GM18511 (cell line): Measurements from ENCODE around the gene ECEL1.

Source experiments
- ATAC-seq: cut with Tn5 transposase; IDR thresholded peaks from one replicate; pipeline ENCODE4 v1.9.1; 2021; ENCODE audit warnings: mild to moderate bottlenecking, moderate library complexity; ENCODE audit not compliant: unreplicated experiment

The ECEL1 gene

DNA sequence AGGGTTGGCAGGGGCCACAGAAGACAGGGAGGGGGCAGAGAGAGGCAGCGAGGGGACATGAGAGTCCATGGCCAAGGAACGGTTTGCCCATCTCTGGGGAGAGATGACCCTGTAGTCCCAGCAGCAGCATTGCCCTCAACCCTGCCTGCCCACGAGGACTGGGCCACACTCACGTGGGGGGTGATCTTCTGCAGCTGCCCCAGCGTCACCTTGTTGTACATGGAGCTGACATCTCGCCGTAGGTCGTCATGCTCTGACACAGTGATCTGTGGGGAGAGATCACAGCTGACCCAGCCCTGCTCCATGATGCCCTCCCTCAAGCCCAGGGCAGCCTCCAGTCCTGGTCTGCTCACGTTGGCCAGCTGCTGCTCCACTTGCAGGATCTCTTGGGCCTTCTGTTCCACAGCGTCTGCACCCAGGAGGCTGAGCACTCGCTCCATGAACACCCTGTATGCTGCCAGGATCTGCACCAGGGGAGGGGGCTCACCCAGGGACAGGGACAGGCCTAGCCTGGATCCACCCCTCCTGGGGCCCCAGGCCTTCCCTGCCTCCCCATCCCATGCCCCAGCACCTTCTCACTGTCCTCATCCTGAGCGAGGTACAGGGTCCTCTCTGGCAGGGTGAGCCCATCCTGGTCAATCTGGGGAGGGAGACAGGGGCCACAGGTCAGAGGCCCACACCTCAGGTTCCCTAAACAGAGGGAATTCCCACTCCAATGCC is 2.8 kb downstream of the ECEL1 start:
- ATAC-seq, result no peak

DNA sequence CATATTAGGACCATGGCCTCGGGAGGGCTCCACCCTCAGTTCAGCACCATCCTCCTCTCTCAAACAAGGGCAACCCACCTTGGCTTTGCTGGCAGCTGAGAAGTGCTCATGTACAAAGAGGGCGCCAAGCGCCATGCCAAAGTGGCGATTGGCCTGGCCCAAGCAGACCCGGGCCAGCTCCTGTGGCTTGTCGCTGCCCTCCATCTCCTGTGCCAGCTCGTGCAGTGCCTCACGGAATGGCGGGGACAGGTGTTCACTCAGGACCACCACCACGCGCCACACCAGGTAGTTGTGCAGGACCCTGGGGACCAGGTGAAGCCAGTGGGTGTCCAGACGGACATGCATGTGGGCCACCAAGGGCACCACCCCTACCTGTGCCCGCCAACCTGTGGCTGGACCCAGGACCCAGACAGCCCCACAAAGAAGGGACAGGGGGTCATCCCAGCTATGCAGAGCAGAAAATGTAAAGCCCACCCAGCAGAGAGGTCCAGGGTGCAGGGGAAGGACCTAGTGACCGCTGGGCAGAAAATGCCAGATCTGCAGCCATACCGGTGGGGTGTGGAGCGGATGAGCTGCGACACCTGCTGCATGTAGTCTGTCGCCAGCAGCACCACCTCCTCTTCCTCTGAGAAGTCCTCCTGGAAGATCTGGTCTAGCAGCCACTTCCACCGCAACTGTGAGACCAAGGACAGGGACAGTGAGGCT is 3.6 kb downstream of the ECEL1 start:
- ATAC-seq, result no peak

DNA sequence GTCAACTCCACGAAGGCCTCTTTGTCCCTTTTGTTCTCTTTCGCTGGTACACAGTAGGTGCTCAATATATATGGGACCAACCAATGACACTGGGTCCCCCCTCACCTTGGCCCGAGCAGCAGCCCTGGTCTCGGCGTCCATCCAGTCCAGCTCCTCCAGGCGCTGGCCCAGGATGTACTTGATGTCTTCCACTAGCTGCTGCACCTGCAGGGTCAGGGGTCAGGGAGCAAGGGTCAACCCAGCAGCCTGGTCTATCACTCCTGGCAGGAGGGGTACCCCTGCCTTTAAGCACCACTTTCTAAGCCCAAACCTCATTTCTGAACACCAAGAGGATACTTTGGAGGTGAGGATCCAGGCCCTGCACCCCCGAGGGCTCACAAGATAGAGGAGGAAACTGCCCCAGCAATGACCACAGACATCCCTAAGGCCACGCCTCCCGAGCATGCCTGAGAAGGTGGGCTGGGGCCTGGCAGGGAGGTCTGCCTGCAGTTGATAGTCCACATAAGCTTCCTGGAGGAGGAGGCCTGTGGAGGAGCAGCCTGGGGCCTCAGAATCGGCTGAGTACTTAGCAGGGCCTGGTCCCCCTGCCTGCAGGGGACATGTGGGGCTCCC is 4.2 kb downstream of the ECEL1 start:
- no peak for ATAC-seq

DNA sequence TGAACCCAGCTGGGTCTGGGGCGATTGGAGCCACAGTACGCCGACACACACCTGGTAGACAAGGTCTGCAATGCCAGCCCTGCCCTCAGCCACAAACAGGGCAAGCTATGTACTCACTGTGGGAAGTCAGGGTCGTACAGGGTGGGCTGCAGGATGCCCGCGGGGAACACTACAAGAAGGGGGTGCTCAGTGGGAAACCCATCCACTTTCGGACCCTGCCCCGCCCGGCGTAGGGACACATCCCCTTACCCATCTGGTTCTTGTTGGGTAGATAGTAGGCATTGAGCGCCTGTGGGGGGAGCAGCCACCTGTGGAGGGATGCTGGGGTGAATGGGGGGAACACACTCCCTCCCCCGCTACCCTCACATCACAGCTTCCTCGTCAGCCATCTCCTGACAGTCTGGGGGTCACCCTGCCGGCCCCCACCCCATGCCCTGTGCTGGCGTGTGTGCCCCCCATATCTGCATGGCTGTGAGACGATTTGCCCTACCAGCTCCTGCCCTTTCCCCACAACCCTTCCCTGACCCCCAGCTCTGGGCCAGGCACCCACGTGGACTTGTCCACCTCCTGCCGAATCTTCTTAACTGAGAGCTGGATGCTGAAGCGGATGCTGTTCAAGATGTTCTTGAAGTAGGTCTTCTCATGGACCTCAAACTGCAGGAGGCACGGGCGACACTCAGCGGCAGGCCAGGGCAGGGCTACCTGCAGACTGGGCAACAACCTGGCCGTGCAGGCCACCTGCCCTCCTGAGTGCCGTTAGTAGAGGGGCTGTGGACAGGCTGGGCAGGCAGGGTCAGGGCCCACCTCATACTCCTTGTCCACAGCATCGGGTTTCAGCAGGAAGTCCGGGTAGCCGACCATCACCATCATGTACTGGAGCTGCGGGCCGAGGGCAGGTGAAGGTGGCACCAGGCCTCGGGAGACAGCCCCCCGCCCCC is 5.1 kb downstream of the ECEL1 start:
- ATAC-seq, result no peak

DNA sequence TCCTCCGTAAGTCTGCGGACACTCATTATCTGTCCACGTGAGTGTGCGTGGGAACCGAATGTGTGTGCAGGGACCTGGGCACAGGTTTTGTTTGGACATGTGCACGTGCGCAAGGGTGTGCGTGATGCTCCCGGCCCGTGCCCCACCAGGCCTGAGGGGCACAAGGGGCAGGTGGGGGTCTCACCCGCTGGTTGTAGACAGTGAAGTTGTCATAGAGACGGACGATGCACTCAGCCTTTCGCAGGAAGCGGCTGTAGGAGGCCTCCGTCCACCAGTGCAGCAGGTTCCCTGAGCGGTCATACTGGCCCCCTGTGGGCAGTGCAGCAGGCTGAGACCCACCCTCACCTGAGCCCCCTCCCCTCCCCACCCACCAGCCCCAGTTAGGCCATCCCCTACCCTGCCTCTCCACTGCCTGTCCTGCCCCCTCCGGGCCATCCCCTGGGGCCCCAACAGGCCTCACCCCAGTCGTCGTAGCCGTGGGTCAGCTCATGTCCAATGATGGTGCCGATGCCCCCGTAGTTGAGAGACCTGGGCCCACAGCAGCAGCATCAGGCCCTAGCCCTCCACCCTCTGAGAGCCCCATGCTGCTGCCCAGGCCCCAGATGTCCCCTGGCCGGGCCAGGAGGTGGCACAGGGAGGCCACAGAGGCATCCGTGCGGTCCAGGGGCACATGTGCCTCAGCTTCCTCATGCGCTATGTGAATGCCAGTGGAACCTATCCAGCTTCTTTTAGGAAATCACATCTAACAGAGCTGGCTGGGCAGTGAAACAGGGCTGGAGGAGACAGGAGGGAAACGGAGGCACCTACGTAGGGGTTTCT is 6.1 kb downstream of the ECEL1 start:
- no peak for ATAC-seq

DNA sequence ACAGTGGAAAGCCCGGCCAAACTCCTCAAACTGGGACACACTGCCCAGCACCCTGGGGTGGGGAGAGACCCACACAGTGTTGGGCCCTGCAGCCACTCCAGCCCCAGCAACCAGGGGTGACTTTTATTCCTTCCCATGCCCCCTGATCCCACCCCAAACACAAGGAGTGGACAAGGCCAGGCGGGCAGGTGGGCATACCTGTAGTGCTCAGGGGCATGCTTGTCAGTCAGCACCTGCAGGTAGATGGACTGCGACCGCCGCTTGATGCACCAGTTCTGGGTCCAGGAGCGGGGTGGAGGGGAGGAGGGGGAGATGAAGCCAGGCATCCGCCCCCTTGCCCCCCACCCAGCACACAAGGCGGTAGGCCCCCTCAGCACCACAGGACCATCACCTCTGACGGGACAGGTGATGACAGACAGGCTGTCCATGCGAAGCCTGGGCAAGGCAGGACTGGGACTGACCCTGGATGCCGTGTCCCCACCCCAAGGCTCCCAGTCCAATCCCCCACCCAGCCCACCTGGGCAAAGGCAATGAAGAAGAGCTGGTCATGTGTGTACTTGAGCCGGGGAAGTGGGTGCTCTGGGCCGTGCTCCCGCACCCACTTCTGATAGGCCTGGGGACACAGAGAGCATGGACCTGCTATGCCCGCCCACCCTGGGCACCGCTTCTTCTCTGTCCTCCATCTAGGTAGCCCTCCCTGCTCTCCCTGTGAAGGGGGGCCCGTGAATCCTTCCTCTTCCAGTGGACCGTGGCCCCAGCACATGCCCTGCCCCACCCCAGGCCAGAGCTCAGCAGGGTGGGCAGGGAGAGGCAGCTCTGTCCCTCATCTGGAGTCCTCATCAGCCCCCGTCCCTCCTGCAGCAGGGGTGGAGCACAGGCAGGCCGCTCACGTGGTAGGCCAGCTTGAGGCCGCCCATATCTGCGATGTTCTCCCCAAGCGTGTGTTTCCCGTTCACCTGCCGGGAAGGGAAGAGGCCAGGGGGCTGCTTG is 7.1 kb downstream of the ECEL1 start:
- no peak for ATAC-seq

DNA sequence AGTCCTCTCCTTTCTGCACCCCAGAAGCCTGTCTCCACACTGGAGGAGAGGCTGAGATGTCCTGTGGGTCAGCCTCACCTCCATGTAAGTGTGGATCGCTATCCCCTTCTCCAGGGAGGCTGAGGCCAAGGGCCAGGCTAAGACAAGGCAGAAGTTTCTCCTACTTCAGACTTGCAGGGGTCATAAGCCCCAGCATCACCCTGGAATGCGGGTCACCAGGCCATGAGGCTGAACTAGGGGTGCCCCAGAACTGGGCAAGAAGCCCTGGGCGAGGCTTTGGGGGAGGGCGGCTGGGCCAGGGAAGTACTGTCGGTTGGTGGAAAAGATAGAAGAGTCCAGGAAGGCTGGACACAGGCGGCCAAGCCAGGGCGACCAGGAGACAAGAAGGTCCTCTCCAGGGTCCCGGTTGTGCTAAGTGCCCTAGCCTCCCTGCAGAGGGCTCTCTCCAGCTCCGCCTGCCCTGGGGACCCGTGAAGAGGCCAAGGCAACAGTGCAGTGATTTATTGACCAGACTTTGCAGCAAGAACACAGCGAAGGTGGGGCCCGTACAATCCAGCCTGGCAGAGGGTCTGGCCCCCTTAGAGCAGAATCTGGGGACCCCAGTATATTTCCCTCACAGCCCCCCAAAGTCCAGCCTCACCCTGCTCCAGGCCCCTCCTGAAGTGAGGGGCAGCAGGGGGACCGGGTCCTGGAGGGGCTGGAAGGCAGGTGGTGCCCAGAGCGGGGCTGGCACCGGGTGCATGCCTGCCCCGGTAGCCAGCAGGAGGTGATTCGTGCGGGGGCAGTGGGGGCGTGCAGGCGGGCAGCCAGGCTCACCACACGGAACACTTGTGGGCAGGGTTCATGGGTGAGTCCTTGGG is 8.1 kb downstream of the ECEL1 start:
- no peak for ATAC-seq

DNA sequence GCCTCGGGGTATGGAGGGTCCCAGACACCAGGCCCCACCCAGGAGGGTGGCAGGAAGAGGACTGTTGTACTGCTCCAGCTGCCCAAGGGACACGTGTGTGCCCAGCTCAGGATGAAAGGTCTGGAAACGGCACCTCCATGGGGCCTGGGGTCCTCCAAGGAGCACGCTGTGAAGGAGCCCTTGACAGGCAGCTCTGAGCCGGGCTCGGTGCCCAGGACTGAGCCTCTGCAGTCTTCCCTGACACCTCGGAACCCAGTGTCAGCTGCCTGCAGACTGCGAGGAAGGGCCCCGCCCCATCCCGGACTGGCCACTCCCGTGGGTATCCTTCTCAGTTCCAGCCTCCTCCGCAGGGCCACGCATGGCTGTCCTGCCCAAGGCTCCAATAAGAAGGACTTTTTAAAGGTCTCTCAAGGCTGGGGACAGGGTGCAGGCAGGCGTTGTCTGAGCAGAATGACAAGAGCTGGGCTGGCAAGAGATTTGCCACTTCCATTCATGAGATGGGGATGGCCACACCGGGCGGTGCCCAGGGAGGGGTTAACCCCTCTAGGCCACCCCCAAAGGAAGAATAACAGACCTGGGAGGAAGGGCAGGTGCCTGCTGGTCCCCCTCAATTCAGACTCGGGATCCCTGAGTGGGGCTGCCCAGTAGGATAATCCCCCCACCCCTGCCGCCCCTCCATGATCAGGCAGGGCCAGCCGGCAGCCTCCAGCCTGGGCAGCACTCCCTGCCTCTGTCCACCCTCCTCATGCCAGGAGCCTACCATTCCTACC is 8.9 kb downstream of the ECEL1 start:
- no peak for ATAC-seq

DNA sequence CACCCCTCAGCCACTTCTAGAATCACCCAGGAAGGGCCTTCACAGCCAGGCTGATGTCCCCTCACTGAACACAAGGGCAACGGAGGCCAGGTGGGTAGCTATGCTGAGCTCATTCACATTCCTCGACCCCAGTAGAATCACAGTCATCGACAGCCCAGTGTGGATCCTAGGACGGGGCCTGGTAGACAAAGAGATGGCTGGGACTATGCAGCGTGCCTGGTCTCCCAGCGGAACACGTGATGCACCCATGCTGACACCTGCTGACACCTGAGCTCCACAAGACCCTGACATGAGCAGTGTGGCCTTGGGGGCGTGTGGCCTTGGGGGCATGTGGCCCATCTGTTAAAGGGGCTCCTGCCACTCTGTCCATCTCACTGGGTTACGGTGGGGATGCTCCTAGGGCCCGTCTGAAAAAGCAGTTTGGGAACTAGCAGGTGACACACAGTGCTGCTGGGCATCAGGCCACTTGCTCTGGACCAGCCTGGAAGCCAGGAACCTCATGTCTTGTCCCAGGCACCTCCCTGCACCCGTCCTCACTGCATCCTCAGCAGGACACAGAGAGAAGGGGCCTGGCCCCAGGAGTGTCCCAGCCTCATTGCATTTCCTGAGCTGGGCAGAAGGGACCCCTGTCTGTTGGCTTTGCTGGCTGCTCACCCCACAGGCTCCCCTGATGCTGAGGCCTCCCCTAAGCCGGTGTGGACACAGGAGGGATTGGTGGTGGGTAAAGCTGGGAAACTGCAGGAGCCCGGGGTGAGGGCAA is 9.7 kb downstream of the ECEL1 start:
- ATAC-seq, result no peak

DNA sequence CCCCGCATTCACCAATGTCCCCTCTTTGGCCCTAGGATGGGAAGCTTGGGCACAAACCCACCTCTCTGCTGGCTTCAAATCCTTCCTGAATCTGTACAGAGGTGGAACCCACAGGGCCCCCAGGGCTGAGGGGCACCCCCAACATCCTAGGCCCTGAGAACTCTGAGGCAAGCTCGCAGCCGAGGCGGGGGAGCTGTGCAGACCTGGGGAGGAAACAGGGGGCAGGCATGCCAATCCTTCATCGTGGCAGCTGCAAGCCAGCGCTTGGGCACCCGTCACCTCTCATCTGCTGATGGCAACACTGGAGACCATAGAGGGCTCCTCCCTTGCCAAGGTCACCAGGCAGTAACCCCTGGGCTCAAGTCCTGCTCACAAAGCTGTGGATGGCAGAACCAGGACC is 10.8 kb downstream of the ECEL1 start:
- ATAC-seq, result no peak

DNA sequence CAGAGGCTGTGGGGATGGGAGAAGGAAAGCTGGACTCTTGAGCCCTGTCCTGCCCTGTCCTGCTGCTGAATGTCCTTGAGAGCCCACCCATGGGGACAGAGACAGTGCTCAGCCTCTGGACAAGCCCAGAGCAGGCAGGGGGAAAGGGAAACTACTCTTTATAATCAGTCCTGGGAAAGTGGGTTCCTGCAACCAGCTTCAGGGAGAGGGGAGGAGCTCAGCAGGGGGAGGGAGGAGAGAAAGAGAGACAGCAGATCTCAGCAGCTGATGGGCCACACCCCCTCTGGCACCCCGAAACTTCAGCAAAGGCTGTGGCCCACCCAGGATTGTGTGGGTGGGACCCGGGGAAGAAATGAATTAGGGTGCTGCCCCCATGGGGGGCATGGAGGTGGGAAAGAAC is 11.6 kb downstream of the ECEL1 start:
- ATAC-seq, result no peak

DNA sequence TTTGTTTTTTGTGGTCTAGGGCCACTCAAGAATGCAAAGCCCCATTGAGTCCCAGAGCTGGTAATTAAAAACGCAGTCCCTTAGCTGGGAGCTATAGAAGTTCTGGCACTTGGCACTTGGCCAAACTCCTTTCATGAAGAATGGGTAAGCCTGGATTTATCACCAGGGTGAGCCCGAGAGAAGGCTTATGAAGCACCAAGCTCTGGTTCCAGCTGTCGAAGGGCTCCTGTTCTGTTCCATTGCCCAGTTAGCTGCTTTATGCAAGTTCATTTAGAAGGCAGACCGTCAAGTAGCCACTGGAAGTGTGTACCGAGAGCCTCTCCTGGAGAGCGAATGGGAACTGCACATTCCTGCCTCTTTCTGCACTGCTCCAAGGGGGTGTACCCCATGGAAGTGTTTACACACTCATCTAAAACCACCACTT is 14.2 kb downstream of the ECEL1 start:
- ATAC-seq, result no peak

DNA sequence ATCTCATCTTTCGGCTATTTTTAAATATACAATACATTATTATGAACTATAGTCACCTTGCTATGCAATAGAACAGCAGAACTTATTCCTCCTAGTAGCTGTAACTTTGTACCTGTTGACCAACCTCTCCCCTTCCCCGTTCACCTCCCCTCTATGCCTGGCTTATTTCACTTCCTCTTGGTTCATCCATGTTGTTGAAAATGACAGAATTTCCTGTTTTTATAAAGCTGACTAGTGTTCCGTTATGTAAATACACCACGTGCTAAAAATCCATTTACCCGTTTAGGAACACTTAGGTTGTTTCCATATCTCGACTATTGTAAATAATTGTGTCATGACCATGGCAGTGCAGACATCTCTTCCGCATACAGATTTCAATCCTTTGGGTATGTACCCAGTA is 21.4 kb downstream of the ECEL1 start:
- no peak for ATAC-seq

DNA sequence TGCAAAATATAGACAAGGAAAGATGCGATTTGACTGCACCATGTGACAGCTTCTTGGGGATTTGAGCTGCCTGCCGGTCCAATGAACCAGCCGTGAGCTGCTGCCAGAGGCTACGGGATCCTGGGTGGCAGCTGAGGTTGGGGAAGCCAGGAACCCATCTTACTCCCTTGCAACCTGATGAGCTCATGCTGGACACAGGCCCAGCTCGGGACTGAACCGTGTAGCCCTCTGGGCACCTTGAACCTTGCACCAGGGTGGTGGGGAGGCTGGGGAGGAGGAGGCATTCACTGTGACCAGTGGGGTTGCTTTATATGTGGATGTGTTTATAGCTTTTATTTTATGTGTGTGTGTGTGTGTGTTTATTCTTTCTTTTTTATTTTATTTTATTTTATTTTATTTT is 22.6 kb downstream of the ECEL1 start:
- ATAC-seq, result no peak

DNA sequence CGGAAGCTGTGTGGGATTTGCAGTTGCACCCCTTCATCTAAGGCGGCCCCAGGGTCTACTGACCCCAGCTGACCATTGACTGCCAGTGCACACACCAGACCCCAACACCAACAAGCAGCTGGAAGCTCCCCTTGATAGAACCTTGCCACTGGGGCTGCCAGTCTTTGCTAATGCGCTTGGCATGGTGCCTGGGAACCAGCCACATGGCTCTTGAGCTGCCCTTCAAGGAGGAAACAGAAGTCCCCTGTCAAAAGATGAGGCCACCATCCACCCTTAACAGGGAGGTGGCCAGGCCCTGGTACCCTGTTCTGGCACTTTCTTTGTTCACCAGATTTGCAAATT is 23.1 kb downstream of the ECEL1 start:
- ATAC-seq, result no peak

DNA sequence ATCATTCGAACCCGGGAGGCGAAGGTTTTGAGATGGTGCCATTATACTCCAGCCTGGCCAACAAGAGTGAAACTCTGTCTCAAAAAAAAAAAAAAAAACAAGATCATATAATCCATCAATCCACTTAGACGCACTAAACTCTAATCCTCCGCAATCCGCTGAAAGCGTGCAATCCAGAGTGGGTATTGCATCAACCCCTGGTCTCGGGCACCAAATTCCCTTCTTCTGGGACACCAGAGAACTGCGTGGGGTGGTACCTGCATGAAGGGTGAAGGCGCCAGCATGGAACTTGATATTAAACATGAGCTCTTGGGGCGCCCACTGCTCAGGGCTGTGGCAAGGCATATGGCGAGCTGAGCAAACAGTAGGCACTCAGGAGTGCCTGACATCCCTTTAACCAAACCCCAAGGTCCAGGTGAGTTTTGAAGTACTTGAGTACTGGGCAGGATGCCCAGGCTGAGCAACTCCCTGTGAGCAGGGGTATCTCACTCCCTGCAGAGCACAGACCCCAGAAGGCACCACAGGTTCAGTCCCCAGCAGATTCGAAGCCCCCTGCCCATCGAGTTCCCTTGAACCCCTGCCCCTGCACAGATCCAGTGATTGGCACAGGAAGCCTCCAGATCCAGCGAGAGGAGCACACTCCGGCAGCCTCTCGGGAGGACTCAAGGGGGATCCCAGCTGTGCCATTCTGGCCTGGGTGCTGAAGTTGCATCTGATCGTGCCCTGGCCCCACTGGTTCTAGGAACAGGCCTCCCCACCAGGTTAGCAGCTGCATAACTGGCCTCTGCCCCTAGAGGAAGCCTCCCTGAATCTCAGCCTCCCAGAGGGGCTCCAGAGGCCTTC is 23.7 kb downstream of the ECEL1 start:
- ATAC-seq, result no peak
